GM12878 (cell line): ENCODE data around the gene PLA2G6. TPM values are rescaled to one million over a fixed set of nuclear protein-coding genes. Genes with fewer than 3 reads are reported as not detected.
A peak's percentile ranks its signal among the peaks of the same experiment; 100 is the strongest.

Experiments used
- BHLHE40 ChIP-seq, 2 experiments: fragments of 450-650 bp in 1 of 2; IDR thresholded peaks; 2 replicates each; pipeline ENCODE4 v1.6.1; 2011 to 2017; ENCODE audit warnings: low read depth in 2 of 2, borderline replicate concordance in 1 of 2, improper control_type of control experiment in 1 of 2, low read length in 1 of 2, mild to moderate bottlenecking in 1 of 2
- PAX5 ChIP-seq: IDR thresholded peaks from 2 replicates; pipeline ENCODE4 v1.6.1; 2011; ENCODE audit warnings: low read depth, low read length, borderline replicate concordance
- polyA plus RNA-seq, 11 experiments: library from polyadenylated mRNA; depleted of rRNA in 4 of 11; unstranded in 6 of 11; stranded (reverse) in 5 of 11; fragments of >200 nt; fragmentation: Nextera tagmentation in 4 of 11; fragmentation: Illumina TruSeq in 1 of 11; extraction: Ambion mirVana in 4 of 11; extraction: Trizol in 1 of 11; gene quantifications; 1 replicate in 1 of 11; 2 replicates in 10 of 11; pipeline versions ENCODE4 v1.2.1 to v1.2.3, GENCODE V29; 2011 to 2016; ENCODE audit warnings: inconsistent platforms in 2 of 11, missing spikeins in 2 of 11, low read depth in 1 of 11
- total RNA-seq, 4 experiments: library from RNA; depleted of rRNA in 3 of 4; stranded (reverse); fragments of >200 nt in 3 of 4; fragmentation: Illumina TruSeq in 1 of 4; extraction: Trizol in 1 of 4; gene quantifications; 2 replicates each; pipeline versions ENCODE4 v1.2.1 to v1.2.3, GENCODE V29; 2013 to 2021
- TF ChIP-seq, protein P1 (sequence below): fragments of 450-650 bp; IDR thresholded peaks from 2 replicates; pipeline ENCODE4 v1.6.1; 2018; ENCODE audit warnings: mild to moderate bottlenecking, low read depth, moderate library complexity; ENCODE audit not compliant: partially characterized antibody
- TF ChIP-seq, protein P2 (sequence below): fragments of 450-650 bp; IDR thresholded peaks from 2 replicates; pipeline ENCODE4 v1.6.1; 2017; ENCODE audit warnings: mild to moderate bottlenecking, low read depth, inconsistent platforms; ENCODE audit not compliant: poor library complexity, severe bottlenecking
- TF ChIP-seq, protein P3 (sequence below): IDR thresholded peaks from 2 replicates; pipeline ENCODE4 v1.6.1; 2011; ENCODE audit warnings: mild to moderate bottlenecking, low read depth, low read length, moderate library complexity; ENCODE audit not compliant: insufficient replicate concordance

PLA2G6 gene
- total and polyA plus RNA-seq, 10 of the 15 experiments (the other 5 are each of a cell fraction or from before 2014, with no cell fraction given): 0.15 to 42.2 (median 15.8) TPM

DNA sequence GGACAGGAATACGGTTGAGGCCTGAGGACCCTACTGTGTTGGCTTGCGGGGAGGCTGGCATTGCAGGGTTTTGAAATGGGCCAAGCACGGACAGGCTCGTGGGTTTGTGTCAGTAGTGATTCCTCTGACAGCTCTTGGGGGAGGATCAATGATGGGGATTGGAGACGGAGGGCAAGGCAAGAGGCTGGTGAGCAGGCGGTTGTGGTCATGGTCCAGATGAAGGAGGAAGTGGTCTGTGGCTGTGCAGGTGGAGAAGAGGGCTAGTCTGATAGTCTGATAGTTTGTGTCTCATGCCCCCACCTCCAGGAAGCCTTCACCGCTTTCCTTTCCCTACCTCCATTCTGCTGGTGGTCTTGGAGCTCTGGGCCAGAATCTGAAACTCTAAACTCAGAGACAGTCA lies 23.2 kb upstream of the PLA2G6 start (continued):
- TF ChIP-seq, protein P1, sequence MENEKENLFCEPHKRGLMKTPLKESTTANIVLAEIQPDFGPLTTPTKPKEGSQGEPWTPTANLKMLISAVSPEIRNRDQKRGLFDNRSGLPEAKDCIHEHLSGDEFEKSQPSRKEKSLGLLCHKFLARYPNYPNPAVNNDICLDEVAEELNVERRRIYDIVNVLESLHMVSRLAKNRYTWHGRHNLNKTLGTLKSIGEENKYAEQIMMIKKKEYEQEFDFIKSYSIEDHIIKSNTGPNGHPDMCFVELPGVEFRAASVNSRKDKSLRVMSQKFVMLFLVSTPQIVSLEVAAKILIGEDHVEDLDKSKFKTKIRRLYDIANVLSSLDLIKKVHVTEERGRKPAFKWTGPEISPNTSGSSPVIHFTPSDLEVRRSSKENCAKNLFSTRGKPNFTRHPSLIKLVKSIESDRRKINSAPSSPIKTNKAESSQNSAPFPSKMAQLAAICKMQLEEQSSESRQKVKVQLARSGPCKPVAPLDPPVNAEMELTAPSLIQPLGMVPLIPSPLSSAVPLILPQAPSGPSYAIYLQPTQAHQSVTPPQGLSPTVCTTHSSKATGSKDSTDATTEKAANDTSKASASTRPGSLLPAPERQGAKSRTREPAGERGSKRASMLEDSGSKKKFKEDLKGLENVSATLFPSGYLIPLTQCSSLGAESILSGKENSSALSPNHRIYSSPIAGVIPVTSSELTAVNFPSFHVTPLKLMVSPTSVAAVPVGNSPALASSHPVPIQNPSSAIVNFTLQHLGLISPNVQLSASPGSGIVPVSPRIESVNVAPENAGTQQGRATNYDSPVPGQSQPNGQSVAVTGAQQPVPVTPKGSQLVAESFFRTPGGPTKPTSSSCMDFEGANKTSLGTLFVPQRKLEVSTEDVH: no peak
- TF ChIP-seq, protein P2, sequence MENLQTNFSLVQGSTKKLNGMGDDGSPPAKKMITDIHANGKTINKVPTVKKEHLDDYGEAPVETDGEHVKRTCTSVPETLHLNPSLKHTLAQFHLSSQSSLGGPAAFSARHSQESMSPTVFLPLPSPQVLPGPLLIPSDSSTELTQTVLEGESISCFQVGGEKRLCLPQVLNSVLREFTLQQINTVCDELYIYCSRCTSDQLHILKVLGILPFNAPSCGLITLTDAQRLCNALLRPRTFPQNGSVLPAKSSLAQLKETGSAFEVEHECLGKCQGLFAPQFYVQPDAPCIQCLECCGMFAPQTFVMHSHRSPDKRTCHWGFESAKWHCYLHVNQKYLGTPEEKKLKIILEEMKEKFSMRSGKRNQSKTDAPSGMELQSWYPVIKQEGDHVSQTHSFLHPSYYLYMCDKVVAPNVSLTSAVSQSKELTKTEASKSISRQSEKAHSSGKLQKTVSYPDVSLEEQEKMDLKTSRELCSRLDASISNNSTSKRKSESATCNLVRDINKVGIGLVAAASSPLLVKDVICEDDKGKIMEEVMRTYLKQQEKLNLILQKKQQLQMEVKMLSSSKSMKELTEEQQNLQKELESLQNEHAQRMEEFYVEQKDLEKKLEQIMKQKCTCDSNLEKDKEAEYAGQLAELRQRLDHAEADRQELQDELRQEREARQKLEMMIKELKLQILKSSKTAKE: peak; percentile 27
- TF ChIP-seq PAX5 (peak; percentile 83), BHLHE40 (IDR thresholded peaks at IDR 0.05; ENCODE audit: borderline replicate concordance in 1 of 2, low read depth in 2 of 2, low read length in 1 of 2) (peak; percentile 46 to 57)
- TF ChIP-seq, protein P3, sequence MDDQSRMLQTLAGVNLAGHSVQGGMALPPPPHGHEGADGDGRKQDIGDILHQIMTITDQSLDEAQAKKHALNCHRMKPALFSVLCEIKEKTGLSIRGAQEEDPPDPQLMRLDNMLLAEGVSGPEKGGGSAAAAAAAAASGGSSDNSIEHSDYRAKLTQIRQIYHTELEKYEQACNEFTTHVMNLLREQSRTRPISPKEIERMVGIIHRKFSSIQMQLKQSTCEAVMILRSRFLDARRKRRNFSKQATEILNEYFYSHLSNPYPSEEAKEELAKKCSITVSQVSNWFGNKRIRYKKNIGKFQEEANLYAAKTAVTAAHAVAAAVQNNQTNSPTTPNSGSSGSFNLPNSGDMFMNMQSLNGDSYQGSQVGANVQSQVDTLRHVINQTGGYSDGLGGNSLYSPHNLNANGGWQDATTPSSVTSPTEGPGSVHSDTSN: peak; percentile 56
